ENCODE measurements around the gene HERPUD2. TPM values are rescaled to one million over a fixed set of nuclear protein-coding genes. Genes with fewer than 3 reads are reported as not detected.

HERPUD2 gene
- total and polyA plus RNA-seq, 2 of the 4 experiments (the other 2 are of a cell fraction) = 22.2 to 27.2 TPM

- no peak overlapping the region for H2AK9ac ChIP-seq (replicated peaks; ENCODE audit: low read depth, low read length, poor library complexity)
- no peak overlapping the region for H3K4ac ChIP-seq (ENCODE audit: low read depth, low read length)
- H3K79me1 ChIP-seq (ENCODE audit: low read depth in 1 of 2, low read length in 2 of 2) = no peaks in the 10 kb centered on the region
- H3K23ac ChIP-seq (ENCODE audit: low read depth, low read length) = no peak overlapping the region
- no peak overlapping the region for H2BK120ac ChIP-seq (ENCODE audit: low read depth, low read length)
- no peaks in the 10 kb centered on the region for H3K9me3 ChIP-seq (ENCODE audit: control insufficient read depth, insufficient read depth, low read length)
- DNase-seq (no peak), ATAC-seq (ENCODE audit: low read depth) (no peak)
- no peaks in the 10 kb centered on the region for H4K20me1 ChIP-seq (ENCODE audit: insufficient read depth, low read length)
- no peak overlapping the region for H2AK5ac ChIP-seq (ENCODE audit: low read depth, low read length)
- H3K27me3 ChIP-seq (ENCODE audit: control insufficient read depth, insufficient read depth, low read length) = no peaks in the 10 kb centered on the region
- H3K18ac ChIP-seq (ENCODE audit: low read depth, low read length) = no peak overlapping the region
- no peak overlapping the region for H4K91ac ChIP-seq (ENCODE audit: insufficient read depth, low read depth, low read length)
- no TSS peak for BruUV-seq (replicated peaks)
- intact Hi-C loops (cut with micrococcal nuclease) (no loop called here), in situ Hi-C loops (cut with MboI; ENCODE audit: low sequenced_read_pairs) (no loop called here), dilution Hi-C loops (cut with HindIII; ENCODE audit: low sequenced_read_pairs, unreplicated experiment) (no loop called here)
- no peak overlapping the region for H2BK20ac ChIP-seq (ENCODE audit: low read depth, low read length)
- no peak overlapping the region for H3K4me3 ChIP-seq (ENCODE audit: insufficient read depth, low read depth, low read length)
- no peaks in the 10 kb centered on the region; the same call in 1 of the 2 replicates for H3K9me1 ChIP-seq (ENCODE audit: insufficient read depth, low read length)
- H3K14ac ChIP-seq (replicated peaks; ENCODE audit: low read depth, low read length) = no peak overlapping the region
- no peak overlapping the region for H2AFZ ChIP-seq (replicated peaks; ENCODE audit: low read length, poor library complexity)
- H3K36me3 ChIP-seq (ENCODE audit: control insufficient read depth, insufficient read depth, low read length) = no peaks in the 10 kb centered on the region
- no peak overlapping the region for H3K9ac ChIP-seq (ENCODE audit: low read depth, low read length)
- H3K4me2 ChIP-seq (ENCODE audit: low read depth, low read length) = no peak overlapping the region
- no peak overlapping the region for H3K27ac ChIP-seq (ENCODE audit: insufficient read depth, low read length)
- H3K4me1 ChIP-seq (ENCODE audit: control insufficient read depth, insufficient read depth, low read length) = peaks cover 13% of the 10 kb centered on the region
- no peak overlapping the region for H3K56ac ChIP-seq (ENCODE audit: extremely low read depth, insufficient read depth, low read length)
- H2BK15ac ChIP-seq (ENCODE audit: low read depth, low read length) = no peak overlapping the region
- H2BK5ac ChIP-seq (ENCODE audit: low read depth, low read length, poor library complexity, severe bottlenecking) = no peak overlapping the region
- ChIA-PET CTCF (no interaction called here), POLR2A (ENCODE audit: unreplicated experiment) (no interaction called here)
- no peak overlapping the region for H4K5ac ChIP-seq (ENCODE audit: low read depth, low read length)
- H4K8ac ChIP-seq (ENCODE audit: low read depth in 2 of 2, low read length in 2 of 2) = no peak overlapping the region
- TF ChIP-seq ELK1 (IDR thresholded peaks at IDR 0.05; ENCODE audit: borderline replicate concordance, low read depth, low read length) (no peak), MAZ (IDR thresholded peaks at IDR 0.05; ENCODE audit: borderline replicate concordance, low read depth, low read length) (no peak), RCOR1 (IDR thresholded peaks at IDR 0.05; ENCODE audit: insufficient replicate concordance, low read length) (no peak), FOS (IDR thresholded peaks at IDR 0.05; ENCODE audit: low read depth, low read length) (no peak), RFX5 (IDR thresholded peaks at IDR 0.05; ENCODE audit: low read depth, low read length) (no peak), BHLHE40 (IDR thresholded peaks at IDR 0.05; ENCODE audit: low read depth, low read length) (no peak), USF2 (IDR thresholded peaks at IDR 0.05; ENCODE audit: low read depth, low read length) (no peak), MXI1 (IDR thresholded peaks at IDR 0.05; ENCODE audit: borderline replicate concordance, low read depth, low read length) (no peak), CTCF (conservative IDR thresholded peaks at IDR 0.05; ENCODE audit: low read depth, low read length) (no peak), SMC3 (IDR thresholded peaks at IDR 0.05; ENCODE audit: low read depth, low read length) (no peak), MAFK (IDR thresholded peaks at IDR 0.05; ENCODE audit: low read depth, low read length) (no peak), POLR2A (IDR thresholded peaks at IDR 0.05; ENCODE audit: low read depth, low read length) (no peak), CEBPB (IDR thresholded peaks at IDR 0.05; ENCODE audit: low read depth, low read length) (no peak), CHD1 (IDR thresholded peaks at IDR 0.05; ENCODE audit: low read depth, low read length) (no peak), RAD21 (IDR thresholded peaks at IDR 0.05; ENCODE audit: low read length) (no peak), NFE2L2 (IDR thresholded peaks at IDR 0.05; ENCODE audit: low read depth, low read length) (no peak)
Observed at GRCh38 chr7:35604595-35604994, 90.3 kb downstream of the HERPUD2 start.
